Stimulated activated CD4-positive, alpha-beta T cell treated with anti-CD3 and anti-CD28 coated beads, Interleukin-1b, Interleukin-23, amount 100 ng/mL, for 24 hours (primary cell): ENCODE measurements around the gene CTSE.

Experiments
- DNase-seq, 4 experiments: peaks; one replicate each; pipeline ENCODE4 v3.0.0-alpha.2; 2020; ENCODE audit warnings: low read depth in 4 of 4, low spot score in 1 of 4

CTSE gene

DNA sequence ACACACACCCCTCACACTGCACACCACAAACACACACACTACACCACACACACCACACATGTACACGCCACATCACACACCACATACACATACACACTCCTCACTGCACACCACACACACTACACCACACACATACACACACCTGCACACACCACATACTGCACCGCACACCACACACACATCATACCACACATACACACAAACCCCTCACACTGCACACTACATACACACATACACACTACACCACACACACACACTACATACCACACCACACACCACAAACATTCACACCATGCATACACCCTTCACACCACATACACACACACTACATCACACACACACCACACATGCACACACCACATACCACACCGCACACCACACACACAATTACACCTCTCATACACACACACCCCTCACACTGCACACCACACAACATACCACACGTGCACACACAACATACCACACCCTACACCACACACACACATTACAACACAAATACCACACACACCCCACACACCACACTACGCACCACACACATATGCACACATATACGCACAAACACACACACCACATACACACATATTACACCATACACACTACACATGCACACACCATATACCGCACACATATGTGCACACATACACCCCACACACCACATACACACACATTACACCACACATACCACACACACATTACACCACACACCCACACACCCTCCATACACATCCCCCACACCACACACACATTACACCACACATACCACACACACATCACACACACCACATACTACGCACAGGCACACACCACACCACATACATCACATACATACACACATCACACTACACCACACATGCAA, 50.1 kb downstream of the CTSE start:
- DNase-seq = no peak

DNA sequence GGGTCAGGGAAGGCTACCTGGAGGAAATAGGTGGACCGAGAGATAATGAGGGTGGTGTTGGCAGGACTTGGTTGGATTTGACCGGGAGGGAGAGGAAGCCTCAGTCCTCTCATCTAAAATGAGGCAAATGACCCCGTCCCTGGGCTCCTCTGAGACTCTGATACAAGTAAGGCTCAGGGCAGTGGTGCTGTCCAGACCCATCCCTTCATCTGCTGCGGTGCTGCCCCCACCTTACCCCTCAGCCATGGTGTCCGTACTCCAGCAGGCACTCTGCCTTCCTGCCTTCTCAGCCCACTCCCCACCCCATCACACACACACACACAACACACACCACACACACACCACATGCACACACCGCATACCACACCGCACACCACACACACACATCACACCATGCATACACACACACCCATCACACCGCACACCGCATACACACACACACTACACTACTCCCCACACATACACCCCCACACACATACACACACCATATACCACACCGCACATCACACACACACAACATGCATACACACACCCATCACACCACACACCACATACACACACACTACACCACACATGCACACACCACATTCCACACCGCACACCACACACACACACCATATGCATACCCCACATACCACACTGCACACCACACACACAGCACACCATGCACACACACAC, 51.1 kb downstream of the CTSE start:
- no peak for DNase-seq

DNA sequence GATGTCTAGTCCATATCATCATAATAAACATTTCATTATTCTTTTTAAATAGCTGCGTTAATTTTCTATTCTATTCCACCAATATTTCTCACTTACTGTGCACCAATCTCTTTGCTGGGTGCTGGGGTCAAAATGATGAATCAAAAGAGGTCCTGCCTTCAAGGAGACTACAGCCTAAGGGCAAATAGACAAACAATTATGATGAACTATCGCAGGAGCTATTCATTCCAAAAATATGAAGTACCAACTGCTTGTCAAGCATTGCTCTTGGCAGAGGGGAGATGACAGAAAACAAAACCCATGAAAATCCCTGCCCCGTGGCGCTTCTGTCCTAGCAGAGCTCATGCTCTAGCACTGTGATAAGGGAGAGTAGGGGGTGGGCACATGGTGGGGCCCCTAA, 51.6 kb downstream of the CTSE start:
- no peak for DNase-seq

DNA sequence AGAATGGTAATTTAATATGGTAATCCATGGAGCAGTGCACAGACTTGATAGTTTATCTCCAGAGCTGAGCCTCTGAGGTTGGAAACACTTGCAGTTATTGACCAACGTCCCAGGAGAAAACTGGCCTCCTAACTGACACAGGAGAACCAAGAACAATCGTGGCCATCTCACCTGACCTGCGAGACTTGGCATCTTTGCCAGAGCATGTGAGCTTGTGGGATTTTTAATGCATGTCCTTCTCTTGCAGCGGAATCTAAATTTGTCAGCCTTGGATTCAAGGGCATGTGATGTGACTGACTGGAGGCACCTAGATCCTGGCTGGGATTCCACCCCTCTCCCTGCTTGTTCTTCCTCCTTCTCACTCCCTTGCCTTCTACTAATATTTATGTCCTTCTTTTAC, 52.6 kb downstream of the CTSE start:
- DNase-seq = no peak

DNA sequence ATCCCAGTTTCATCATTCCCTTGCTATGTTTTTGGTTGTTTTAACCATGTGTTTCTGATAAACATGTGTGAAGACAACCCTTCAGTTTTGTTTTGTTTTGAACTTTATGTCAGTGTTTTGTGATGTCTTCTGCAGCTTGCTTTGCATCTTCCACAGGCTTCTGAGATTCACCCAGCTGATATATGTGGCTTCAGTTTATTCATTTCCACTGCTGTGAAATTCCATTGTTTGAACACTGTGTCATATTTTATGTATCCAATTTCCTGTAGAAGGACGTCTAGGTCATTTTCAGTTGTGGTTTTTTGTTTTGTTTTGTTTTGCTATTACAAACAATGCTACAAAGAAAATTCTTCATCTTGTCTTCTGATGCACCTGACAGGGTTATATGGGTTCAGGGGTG, 53.2 kb downstream of the CTSE start:
- DNase-seq = no peak

DNA sequence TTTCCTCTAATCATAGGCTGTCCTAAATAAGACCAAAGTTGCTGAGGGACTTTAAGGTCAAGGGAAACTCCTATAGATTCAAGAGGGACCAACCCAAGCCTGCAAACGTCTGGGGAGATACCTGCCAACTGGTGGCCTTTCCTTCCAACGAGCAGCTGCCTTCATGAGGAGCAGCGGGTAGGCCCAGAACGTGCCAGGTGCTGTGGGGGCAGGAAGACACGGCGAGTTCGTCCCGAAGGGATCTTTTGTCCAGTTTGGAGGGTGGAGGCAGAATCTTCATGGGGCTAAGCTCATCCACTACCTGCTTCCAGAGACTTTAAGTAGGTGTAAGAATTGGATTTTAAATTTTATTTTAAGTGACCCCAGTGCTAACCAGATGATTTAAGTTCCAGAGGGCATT, 54.5 kb downstream of the CTSE start:
- DNase-seq = no peak

DNA sequence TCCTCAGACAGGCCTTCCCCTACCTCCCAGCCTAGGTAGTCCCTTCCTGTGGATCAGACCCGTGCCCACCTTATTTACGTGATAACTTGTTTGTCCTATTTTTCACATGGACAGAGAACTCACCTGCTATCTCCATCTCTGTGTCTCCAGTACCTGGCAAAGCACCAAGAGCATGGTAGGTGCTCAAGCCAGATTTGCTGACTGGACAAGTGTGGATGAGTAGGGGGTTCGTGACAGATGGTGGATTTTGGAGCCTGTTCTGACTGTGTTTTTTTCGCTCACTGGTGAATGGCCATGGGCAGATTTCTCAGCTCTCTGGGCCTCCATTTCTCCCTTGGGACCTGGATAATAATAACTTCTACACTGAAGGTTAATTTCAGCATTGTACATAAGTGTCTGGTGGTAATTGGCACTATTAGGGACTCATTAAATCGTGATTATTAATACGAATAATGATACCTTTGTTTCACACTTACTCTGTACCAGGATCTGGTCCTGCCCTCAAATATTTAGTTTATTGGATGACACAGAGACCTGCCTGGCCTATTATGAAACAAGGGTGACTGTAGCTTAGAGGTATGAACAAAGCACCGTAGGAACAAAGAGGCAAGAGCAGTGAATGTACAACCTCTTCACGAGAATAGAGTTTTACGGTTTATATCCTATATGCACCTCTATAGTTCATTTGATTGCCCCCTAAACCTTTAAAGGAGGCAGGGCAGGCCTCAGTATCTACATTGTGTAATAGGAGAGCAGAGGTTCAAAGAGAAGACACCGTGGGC, 56.0 kb downstream of the CTSE start:
- no peak for DNase-seq

DNA sequence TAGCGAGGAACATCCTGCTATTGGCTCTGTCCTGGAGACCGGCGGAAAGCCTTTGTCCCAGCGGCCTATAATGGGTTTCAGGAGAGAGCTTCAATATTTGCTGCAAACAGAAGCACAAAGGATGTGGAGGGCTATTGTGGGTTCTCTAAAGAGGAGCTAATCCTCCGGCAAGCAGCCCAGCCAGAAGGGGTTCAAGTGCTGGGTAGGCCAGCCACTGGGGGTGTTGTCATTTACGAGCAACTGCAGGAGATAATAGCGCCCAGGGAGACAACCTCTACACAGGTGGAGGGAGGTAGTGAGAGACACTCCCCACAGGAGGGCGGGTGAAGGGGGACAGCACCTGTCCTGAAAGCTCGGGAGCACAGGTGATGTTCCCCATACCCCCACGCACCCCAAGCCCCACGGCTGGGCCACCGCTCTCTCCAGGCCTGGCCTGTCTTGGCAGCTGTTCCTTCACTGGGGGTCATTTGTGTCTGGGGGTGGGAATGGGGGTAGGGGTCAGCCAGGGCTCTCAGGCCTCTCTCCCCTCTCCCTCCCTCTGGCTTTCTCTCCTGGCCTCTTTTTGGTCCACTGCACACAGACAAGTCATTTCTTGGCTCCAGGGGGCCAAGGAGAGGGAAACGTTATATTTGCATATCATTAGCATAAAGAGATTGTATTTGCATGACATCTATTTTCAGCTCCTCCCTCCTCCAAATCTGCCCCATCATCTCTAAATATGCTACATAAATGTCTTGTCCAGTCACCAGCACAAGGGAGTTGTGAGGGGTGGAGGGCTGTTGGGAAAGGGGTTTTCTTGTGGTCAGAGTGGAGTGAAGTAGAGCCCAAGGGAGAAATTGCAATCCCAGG, 58.4 kb downstream of the CTSE start:
- DNase-seq = no peak

DNA sequence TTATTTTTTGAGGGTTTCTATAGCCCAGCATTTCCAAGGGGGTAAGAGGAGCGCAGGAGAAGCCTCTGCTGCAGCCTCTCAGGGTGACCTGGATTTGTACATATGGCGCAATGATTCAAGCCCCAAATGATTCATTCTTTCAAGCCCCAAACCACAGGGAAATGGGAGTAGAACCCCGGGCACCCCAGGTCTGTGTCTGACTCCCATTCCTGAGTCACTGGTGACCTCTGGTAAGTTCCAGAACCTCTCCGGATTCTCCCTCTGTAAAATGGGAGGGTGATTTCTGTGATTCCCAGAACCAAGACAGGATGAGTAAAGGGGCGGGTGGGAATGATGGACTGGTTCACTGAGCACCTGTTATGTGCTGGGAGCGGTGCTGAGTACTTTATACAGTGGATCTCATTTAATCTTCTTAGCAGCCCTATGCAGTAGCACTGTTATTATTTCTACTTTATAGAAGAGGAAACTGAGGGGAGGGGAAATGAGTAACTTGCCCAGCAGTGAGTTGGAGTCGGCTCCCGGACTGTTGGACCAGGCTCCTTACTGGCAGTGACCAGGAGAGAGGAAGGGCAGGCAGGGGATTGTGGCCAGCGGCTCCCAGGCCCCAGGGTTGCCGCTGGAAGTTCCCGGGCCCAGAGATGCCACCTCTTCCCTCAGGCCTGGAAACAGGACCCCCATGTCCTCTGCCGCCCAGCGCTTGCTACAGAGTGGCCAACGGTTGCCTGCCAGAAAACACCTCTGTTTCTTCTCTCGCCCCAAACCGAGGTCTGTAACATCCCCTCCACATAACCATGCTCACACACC, 60.1 kb downstream of the CTSE start:
- no peak for DNase-seq

DNA sequence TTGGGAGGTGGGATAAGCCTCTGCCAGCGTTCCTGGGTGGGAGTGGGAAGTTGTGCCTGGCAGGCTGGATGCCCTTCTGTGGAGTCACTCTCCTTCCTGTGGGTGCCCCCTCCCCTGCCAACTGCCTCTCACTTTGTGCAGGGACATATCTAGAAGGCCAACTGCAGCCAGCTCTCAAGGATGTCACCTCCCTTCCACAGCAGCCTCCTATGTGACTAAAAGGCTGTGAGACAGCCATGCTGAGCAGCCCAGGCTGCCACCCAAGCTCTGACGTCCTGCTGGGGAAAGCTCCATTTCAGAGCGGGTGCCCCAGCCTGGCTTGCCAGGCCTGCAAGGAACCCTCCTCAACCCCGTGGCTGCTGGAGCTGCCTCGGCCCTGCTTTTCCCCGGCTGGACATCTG, 60.9 kb downstream of the CTSE start:
- DNase-seq = no peak

DNA sequence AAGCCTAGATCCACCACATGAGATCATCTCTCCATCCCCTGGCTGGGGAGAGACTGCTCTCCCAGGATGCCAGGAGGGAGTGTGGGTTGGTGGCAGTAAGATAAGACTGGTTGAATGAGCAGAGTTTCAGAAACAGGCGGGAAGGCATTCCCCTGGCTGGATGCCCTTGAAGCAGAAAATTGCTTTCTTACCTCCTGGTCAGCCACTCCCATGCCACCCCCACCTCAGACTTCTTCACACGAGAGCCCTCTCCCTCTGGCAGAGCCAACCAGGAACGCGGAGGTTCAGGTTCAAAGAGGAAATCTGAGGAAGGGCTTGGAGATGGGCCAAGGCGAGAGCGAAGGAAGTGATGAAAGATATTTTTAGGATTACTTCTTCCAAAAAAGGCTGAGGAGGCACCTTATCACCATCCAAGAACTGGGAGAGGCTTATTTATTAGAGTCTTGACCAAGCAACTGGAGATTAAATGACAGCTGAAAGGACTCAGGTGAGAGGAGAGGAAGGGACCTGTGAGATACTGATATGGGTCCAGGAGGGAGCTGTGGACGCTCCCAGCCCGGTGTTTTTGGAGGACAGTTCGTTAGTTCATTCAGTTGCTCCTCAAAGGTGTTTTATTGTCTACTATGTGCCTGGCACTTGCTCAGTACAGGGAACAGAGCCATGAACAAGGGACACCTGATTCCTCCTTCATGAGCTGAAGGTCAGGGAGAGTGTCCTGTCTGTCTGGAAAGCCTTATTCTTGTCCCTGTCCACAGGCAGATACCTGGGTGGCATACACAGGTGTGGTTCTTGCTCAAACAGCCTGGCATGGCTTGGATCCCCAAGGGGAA, 61.5 kb downstream of the CTSE start:
- DNase-seq = no peak

DNA sequence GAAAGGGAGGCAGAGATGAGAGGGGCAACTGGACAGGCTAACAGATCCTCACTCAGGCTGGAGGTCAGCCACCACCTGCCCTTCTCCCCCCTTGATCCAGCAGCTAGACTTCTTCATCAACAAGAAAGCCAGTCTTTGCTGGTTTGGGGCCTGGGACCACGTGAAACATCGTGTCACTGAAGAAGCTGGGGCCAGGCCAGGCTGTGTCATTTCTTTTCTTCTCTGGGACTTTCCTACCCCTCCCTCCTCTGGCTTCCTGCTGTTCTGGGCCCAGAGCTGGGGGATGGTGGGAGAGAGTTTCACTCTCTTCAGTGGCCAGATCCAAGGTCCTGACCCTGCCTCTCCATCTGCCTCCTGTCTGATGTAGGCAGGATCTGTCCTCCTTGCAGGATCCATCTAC, 62.3 kb downstream of the CTSE start:
- no peak for DNase-seq

DNA sequence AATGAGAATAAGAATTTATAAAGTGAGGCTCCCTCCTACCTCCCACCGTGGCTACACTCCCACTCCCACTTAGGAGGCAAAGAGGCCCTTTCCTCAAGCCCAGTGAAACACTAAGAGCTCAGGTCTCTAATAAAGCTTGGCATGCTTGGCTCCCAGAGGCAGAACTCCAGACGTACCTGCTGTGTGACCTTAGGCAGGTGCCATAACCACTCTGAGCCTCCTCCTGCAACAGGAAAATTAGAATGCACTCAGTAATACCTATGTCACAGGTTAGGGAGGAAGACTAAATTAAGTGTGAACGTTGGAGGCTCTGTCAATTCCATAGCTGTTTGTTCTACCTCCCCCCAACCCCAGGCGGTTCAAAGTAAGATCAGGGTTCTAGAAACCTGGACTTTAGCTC, 63.9 kb downstream of the CTSE start:
- no peak for DNase-seq
